Astrocyte (in vitro differentiated cells and primary cell): ENCODE data around the gene F10.

ENCODE experiments used
- CTCF ChIP-seq: IDR thresholded peaks from 2 replicates; pipeline ENCODE4 v1.5.1; 2011; ENCODE audit warnings: low read depth, mild to moderate bottlenecking, inconsistent platforms, low read length, moderate library complexity; ENCODE audit not compliant: insufficient read depth
- EZH2 ChIP-seq: IDR thresholded peaks from 2 replicates; pipeline ENCODE4 v1.6.1; 2012; ENCODE audit warnings: mild to moderate bottlenecking, low read length, inconsistent platforms; ENCODE audit not compliant: insufficient read depth

GRCh38 chr13:113074876-113075275, 47.7 kb upstream of the F10 start:
- TF ChIP-seq CTCF (no peak), EZH2 (no peak)
